NCI-H146 treated with DMSO at 0.1 percent for 48 hours (cell line): ENCODE data around the gene SPCS1.
"Not testable (repeated sequence)": the region's sequence is repeated elsewhere in the genome, so short reads cannot be mapped to it uniquely, and the experiment has no call there.

Experiments
- DNase-seq: peaks from one replicate; lab custom pipeline; 2025; ENCODE audit not compliant: unreplicated experiment; lab: John Stamatoyannopoulos, UW

SPCS1 gene

GRCh38 chr3:52728753-52729152, 22.8 kb downstream of the SPCS1 start:
- DNase-seq, result not testable (repeated sequence)

- DNase-seq, result no peak
These were observed 24.8 kb downstream of the SPCS1 start for GRCh38 chr3:52730681-52731080.

GRCh38 chr3:52731590-52731989, 25.7 kb downstream of the SPCS1 start:
- no peak for DNase-seq

- DNase-seq, result no peak
These were observed 27.5 kb downstream of the SPCS1 start for GRCh38 chr3:52733256-52733891.

GRCh38 chr3:52739730-52740129, 33.8 kb downstream of the SPCS1 start:
- DNase-seq, result no peak

- DNase-seq, result no peak
These were observed 36.6 kb downstream of the SPCS1 start for GRCh38 chr3:52742418-52743041.

- DNase-seq, result no peak
These were observed 37.2 kb downstream of the SPCS1 start for GRCh38 chr3:52743152-52743551.

- no peak for DNase-seq
These were observed 37.8 kb downstream of the SPCS1 start for GRCh38 chr3:52743721-52744120.

GRCh38 chr3:52752045-52752660, 46.2 kb downstream of the SPCS1 start:
- DNase-seq, result no peak

GRCh38 chr3:52754373-52754772, 48.5 kb downstream of the SPCS1 start:
- DNase-seq, result no peak

GRCh38 chr3:52756141-52756540, 50.2 kb downstream of the SPCS1 start:
- no peak for DNase-seq
